GM12892 (cell line): ENCODE measurements around the gene NPHP4.
"Not testable (repeated sequence)": the region's sequence is repeated elsewhere in the genome, so short reads cannot be mapped to it uniquely, and the experiment has no call there.

Source experiments
- POLR2A ChIP-seq: IDR thresholded peaks from 2 replicates; pipeline ENCODE4 v1.6.1; 2011; ENCODE audit warnings: low read depth, low read length, control low read depth
- POLR2AphosphoS5 ChIP-seq: IDR thresholded peaks from 2 replicates; pipeline ENCODE4 v1.6.1; 2011; ENCODE audit warnings: low read depth, low read length, control low read depth

GRCh38 chr1:5853858-5854257, 138.4 kb downstream of the NPHP4 start:
- TF ChIP-seq POLR2A, POLR2AphosphoS5: not testable (repeated sequence)
